Mesenteric fat pad (tissue), 1 donor: ENCODE results near the gene TBC1D16. TPM values are rescaled to one million over a fixed set of nuclear protein-coding genes. Genes with fewer than 3 reads are reported as not detected.
A peak's percentile ranks its signal among the peaks of the same experiment; 100 is the strongest.

Experiments used
- DNase-seq: peaks from one replicate; pipeline ENCODE4 v3.0.0-alpha.2; 2020; ENCODE audit warnings: low spot score
- total RNA-seq: library from RNA; stranded (reverse); fragmentation: NEBNext Ultra II Directional; extraction: Animal tissue kit (Norgen Biotek cat#: 25700); gene quantifications from one replicate; pipeline ENCODE4 v1.2.1, GENCODE V29; 2021
- donor health status: DM: yes; HTN: yes; CAD: no.

TBC1D16 gene
- total RNA-seq, 1 donor from 2014 or later, result 111 TPM

DNA sequence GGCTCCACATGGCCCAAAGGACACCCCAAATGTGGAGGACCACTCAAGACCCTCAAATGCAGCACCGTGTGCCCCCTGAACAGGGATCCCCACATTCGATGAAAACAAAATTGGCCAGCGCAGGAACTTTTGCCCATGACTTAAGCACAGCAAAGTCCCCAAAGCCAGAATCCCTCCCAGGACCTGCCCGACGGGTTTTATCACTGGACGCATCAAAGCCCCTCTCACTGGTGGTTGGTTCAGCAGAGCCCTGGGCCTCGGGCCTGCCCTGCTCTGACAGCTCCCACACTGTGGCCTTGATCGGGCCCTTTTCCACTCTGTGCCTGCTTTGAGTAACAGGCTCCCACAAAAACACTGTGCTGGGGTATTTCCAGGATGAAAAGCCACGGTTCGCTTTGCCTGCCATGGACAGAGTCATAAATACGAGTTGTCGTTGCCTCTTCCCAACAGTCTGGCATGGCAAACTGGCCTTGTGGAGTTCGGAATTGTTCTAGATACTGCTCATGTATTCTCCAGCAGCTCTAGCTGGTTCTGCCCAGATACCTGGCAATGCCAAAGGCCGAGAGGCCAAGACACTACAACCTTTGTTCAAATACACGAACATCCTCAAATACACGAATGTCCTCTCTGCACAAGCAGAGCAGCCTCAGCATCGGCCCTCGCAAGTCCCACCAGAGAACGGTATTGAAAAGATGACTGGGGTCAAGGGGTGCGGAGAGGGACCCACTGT lies 46.4 kb downstream of the TBC1D16 start:
- DNase-seq, result no peak

DNA sequence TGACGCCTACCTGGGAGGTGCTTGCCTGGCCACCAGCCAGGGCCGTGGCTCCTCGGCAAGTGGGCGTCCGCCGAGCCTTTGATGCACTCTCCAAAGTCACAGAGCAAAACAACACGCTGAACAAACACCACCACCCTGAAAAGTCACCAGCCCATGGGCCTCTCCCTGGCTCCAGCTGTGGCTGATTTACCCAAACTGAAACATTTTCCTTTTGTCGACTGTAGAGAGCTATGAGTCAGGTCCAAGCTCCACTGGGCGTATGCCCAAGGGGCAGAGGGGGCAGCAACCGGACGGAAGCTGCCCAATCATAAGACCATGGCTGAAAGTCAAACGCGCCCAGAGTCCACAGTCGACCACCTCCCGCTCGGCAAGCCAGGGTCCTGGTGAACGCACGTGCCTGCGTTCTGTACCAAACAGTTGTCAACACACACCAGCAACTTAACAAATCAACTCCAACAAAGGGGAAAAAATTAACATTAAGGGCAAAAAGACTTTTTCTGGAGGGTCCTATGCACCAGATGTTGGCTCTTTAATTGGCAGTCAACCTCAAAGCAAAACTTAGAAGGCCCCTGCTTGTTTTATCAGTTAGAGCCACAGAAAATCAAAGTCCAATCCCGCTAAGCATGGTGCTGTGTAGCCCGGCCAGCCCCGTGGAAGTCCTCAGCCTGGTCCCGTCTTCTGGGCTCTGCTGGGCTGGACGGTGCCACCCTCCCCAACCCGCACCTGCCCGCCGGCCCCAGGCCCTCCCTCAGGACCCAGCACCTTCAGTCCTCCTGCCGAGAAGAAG lies 47.3 kb downstream of the TBC1D16 start:
- no peak for DNase-seq

DNA sequence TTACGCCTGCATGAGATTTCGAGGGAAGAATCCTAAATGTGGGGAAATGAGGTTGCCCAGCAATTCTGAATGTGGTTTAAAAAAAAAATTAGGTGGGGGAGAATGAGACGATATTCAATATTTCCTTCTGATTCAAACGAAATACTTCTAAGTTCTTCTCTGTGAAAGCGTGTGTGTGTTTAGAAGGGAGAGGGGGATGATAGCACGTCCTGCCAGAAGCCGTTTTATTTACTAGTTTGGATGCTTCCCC lies 47.8 kb downstream of the TBC1D16 start:
- DNase-seq, result no peak

GRCh38 chr17:79987187-79987934 lies 48.3 kb downstream of the TBC1D16 start:
- no peak for DNase-seq

- DNase-seq, result no peak
Observed at GRCh38 chr17:79986411-79987186, 49.1 kb downstream of the TBC1D16 start.

GRCh38 chr17:79985943-79986391 lies 49.7 kb downstream of the TBC1D16 start:
- DNase-seq, result no peak

- no peak for DNase-seq
Observed at GRCh38 chr17:79985361-79985942, 50.2 kb downstream of the TBC1D16 start.

DNA sequence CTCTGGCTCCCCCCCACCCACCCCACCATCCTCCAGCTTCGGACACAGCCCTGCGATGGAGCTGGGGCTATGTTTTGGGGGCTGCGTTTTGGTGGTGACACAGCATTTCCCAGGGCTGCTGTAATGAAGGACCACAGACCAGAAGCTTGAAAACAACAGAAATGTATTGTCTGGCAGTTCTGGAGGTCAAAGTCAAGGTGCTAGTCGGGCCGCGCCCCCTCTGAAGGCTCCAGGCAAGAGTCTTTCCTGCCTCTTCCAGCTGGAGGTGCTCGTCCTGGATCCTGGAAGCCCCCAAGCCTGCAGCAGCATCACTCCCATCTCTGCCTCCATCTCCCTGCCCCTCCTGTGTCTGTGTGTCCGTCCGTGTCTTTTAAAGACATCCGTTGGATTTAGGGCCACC lies 50.8 kb downstream of the TBC1D16 start:
- DNase-seq, result no peak

GRCh38 chr17:79984045-79984840 lies 51.4 kb downstream of the TBC1D16 start:
- DNase-seq, result peak; percentile 30

GRCh38 chr17:79983456-79983855 lies 52.2 kb downstream of the TBC1D16 start:
- DNase-seq, result peak; percentile 74

DNA sequence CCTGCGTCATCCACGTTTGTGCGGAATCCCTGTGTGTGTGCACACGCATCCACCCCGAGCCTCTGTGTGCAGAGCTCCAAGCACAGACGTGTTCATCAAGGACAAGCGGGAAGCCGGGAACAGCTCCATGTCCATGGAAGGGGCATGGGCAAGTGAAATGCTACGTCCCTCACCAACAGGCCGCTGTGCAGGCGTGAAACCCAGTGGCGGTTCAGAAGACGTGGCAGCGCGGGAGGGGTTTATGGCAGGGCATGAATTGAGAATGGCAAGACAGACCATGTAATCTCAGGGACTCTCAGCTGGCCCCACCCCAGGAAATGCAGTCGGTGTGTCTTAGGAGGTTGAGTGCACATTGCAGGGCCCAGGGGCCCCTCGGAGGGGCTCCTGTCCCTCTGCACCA lies 52.7 kb downstream of the TBC1D16 start:
- DNase-seq, result peak; percentile 84

GRCh38 chr17:79981661-79982101 lies 54.0 kb downstream of the TBC1D16 start:
- peak; percentile 69 for DNase-seq

DNA sequence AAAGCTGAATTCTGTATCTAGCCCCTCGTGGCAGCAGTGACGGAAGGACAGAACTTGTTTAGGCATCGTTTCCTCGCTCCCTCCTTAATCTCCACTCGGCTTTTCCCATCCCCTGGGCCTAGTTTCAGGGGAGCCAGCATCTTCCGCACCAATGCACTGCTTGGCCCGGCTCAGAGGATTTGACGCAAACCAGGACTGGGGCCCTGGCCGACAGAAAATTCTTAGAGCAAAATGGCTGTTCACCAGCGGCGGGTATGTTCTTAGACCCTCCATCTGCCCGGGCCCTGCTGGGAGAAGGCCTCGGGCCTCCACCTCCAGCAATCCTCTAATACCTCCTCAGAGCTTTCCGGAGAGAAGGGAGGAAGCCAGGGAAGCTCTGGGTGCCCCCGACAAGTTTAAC lies 54.6 kb downstream of the TBC1D16 start:
- peak; percentile 60 for DNase-seq

DNA sequence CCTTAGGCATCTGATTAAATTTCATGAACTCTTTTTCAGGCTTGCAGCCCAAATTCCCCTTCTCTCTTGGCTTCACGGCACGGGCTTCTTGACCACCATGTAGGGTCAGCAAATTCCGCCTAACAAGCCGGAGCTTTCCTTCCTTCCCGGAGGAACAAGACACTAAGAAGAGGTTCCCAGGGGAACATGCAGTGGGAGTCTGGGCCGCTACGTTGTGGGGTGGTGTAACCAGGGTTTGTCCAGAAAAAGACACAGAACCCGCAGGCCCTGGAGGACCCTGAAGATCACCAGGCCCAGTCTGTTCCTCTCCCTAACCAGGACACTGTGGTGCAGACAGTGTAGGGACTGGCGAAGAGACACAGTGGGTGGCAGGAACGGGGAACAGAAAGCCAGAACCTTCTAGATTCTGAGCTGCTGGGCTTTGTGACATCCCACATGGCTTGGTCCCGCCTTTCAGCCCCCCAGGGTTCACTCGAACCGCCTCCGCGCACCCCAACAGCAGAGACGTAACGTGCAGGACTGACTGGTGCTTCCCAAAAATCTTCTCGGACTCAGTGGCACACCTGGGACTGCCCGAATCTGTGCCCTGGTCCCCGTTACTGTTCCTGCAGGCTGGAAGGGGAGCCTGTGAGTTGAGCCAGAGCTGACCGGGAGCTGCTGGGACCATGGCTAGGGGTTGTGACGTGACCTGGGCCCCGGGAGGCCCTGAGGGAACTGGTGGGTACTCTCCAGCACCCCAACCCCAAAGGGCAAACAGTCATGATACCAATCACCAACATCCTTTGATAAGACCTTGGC lies 55.2 kb downstream of the TBC1D16 start:
- DNase-seq, result peak; percentile 82

DNA sequence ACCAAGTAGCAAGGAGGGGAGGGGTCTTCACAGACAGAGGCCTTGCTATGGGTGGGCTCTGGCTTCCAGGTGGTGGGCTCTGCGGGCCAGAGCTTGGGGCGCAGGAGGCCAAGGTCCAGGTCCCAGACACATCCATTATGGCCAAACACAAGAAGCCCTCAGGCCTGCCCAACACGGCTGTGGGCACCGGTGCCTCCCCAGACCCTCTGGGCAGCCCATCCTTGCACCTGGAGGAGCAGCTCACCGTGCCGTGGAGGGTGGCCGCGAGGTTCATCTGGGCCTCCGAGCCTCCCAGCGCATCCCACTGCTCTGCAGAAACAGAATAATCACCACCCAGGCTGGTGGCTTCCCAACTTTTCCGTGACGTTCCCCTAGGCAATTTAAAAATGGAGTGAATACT lies 55.9 kb downstream of the TBC1D16 start:
- peak; percentile 84 for DNase-seq

- peak; percentile 76 for DNase-seq
Observed at GRCh38 chr17:79979221-79979741, 56.4 kb downstream of the TBC1D16 start.

GRCh38 chr17:79978548-79978855 lies 57.2 kb downstream of the TBC1D16 start:
- peak; percentile 71 for DNase-seq

- DNase-seq, result peak; percentile 89
Observed at GRCh38 chr17:79977708-79978547, 57.7 kb downstream of the TBC1D16 start.
